Astrocyte (in vitro differentiated cells and primary cell): ENCODE measurements around the gene DCAF5.

ENCODE experiments used
- EZH2 ChIP-seq: IDR thresholded peaks from 2 replicates; pipeline ENCODE4 v1.6.1; 2012; ENCODE audit warnings: mild to moderate bottlenecking, low read length, inconsistent platforms; ENCODE audit not compliant: insufficient read depth
- TF ChIP-seq, protein P1 (sequence below): IDR thresholded peaks from 2 replicates; pipeline ENCODE4 v1.5.1; 2011; ENCODE audit warnings: low read depth, mild to moderate bottlenecking, inconsistent platforms, low read length, moderate library complexity; ENCODE audit not compliant: insufficient read depth

DNA sequence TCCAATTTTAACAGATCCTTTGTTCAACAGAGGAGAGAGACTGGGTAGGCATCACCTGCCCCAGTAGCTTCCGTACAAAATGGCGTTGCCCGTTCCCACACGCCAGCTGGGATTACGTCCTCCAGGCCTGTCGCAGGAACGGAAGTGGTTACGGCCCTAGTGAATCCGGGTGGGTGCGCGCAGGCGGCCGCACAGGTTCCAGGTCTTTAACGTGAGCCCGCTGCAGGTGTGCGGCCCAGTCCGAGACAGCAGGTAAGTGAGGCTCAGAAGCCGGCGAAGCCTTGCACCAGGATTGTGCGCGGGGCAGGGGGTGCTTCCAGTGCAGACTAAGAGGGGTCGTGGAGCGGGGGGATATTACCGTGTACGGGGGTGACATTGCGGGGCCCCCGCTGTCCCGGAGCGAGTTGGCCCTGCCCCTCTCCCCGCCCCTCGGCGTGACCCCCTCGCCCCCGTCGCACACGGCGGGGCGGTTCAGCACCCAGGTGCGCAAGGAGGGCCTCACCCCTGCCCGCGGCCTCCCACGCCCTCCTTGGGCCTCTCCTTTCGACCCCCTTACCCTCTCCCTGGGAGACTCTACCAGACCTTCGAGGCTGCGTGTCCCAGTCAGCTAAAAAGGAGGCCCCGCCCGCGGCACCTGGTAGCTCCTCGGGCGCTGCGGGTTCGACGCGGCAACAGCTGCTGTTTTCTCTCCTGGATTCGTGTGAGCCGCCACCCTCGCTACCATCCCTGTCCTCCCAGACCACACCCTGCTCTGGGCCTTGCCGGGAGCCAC lies 38.6 kb upstream of the DCAF5 start, which contains the start of gene EXD2:
- TF ChIP-seq, protein P1, sequence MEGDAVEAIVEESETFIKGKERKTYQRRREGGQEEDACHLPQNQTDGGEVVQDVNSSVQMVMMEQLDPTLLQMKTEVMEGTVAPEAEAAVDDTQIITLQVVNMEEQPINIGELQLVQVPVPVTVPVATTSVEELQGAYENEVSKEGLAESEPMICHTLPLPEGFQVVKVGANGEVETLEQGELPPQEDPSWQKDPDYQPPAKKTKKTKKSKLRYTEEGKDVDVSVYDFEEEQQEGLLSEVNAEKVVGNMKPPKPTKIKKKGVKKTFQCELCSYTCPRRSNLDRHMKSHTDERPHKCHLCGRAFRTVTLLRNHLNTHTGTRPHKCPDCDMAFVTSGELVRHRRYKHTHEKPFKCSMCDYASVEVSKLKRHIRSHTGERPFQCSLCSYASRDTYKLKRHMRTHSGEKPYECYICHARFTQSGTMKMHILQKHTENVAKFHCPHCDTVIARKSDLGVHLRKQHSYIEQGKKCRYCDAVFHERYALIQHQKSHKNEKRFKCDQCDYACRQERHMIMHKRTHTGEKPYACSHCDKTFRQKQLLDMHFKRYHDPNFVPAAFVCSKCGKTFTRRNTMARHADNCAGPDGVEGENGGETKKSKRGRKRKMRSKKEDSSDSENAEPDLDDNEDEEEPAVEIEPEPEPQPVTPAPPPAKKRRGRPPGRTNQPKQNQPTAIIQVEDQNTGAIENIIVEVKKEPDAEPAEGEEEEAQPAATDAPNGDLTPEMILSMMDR: no peak
- no peak for TF ChIP-seq EZH2
